NCI-H1436 treated with DMSO at 0.1 percent for 48 hours (cell line): ENCODE results near the gene CCDC88C.
A peak's percentile ranks its signal among the peaks of the same experiment; 100 is the strongest.
"Not testable (repeated sequence)": the region's sequence is repeated elsewhere in the genome, so short reads cannot be mapped to it uniquely, and the experiment has no call there.

Experiments
- DNase-seq: peaks from one replicate; lab custom pipeline; 2025; lab: John Stamatoyannopoulos, UW

Gene CCDC88C

DNA sequence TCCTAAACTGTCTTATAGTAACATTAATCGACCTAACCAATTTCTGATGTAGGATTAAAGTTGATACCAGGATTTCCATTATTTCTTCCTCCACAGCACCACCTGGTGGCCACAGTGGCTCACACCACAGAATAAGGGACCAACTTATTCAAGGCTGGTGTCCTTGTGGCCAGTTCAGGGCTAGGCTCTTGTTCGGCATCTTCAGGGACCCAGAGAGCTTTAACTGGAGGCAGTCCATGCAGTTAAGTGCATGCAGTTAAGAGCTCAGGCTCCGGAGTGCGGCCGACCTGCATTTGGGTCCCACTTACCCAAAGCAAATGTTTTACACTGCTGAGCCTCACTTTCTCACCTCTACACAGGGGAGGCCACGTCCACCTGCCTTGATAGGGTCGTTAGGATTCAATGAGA, 131.1 kb downstream of the CCDC88C start:
- peak; percentile 1 for DNase-seq

DNA sequence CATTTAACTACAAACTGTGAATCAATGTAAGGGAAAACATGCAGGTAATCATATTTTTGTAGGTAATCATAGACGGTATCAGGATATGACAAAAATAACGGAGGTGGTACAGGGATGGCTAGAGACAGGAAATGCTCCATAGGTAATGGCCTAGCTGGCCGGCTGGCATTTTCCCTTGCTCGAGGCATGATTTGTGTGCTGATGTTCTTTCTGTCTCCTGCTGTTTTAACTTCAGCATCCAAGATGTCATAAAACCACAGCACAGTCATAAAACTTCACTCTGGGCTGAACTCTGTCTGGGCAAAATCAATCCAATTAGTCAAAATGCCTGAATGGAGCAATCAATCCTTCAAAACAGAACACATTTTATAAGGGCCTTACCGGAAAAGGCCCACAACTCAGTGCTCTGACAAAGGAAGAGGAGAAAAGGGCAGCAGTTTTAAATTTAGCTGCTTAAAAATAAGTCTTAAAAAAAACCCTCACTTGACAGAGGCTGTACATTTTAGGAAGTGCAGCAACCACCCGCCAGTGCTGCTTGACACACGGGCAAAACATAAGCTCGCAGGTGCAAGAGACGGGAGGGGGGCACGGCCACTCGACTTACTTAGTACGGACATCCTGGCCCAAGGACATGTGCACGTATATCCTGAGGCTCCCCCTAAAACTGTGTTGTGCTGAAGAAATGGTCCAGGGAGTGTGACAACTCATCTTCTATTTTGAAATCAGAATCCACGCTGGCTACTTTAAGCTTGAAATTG, 132.7 kb downstream of the CCDC88C start:
- DNase-seq, result no peak

DNA sequence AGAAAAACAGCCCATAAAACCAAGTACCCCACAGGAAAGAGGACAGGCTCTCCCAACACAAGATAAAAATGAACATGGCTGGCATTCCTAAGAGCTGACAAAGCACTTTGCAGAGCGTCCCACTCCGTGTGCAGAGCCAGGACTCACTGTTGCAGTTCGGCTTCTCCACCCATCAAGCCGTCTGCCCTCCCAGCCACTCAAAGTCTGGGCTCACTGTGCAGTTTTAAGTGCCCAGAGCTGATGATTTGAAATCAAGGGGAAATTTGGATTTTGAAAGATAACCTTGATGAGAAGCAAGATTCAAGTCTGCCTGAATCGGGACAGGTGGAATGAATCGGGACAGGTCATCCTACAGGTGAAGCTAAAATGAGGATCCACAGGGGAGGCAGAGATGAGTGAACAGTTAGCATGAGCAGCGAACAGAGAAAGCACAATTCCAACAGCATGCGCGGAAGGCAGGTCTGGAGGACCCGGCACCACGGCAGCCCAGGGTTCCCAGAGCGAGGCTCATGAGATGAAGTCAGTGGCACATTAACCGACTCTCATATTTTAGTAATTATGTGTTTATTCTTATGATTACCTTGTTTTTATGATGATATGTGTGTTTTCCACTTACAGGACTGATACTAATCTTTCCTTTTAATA, 133.4 kb downstream of the CCDC88C start:
- no peak for DNase-seq

DNA sequence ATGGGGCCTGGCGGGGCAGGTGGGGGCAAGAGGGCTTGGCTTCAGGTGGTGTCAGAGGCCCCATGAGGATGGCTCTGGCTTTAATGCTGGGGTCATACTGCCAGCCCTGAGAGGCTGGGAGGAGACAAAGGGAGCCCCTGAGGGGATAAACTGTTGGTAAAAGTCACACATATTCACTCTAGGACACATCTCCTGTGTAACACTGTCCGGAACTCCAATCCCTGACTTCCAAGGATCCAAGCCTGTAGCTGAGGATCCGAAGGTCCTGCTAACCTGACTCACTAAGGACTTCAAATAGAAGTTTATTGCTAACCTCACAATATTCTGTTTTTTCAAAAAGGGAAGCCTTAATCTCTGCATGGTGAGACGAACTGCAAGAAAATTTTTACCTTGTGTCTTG, 134.0 kb downstream of the CCDC88C start:
- DNase-seq, result no peak

DNA sequence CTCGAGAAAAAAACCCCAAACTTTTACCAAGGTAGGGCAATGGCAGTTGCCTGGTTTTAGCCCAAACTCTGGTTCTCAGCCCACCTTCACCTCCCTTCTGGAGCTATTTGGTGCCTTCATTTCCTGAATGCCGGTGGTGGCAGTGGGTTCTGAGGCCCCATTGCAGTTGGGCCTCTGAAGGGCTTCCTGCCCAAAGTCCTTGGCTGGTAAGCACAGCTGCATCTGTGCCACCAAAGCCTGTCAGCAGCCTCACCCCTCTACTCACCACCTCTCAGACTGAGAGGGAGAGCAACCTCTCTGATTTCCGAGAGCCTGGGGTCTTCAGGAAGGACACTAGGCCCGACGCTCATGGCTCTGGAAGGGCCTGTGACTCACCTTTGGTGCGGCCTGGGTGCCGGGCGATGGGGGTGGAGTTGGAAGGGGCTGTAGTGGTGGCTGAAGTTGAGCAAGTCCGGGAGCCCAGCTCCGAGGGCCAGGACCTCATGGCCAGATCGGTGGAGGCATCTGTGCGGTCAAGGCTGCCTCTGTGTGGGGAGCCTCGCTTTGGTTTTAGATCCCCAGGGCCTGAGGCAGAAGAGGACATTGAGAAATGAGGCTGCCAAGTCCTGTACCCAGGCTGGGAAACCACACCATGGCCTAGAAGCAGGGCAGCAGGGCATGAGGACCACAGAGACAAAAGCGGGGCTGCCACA, 134.5 kb downstream of the CCDC88C start:
- no peak for DNase-seq

DNA sequence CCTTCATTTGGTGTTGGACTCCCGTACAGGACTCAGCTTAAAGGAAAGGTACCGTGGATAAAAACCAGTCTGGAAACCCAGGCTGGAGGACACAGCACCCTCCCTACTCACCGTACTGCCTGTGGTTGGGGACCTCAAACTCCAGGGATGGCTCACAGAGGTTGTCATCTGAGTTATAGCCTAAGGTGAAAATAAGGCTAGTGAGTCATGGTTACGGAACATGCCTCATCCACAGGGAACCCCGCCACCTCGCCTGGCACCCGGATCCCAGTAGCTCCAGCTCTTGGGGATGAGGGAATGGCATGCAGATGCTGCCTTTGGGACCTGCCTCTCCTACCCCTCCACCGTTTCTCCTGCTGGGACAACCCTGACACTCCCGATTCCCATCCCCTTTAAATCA, 136.3 kb downstream of the CCDC88C start:
- DNase-seq, result no peak

DNA sequence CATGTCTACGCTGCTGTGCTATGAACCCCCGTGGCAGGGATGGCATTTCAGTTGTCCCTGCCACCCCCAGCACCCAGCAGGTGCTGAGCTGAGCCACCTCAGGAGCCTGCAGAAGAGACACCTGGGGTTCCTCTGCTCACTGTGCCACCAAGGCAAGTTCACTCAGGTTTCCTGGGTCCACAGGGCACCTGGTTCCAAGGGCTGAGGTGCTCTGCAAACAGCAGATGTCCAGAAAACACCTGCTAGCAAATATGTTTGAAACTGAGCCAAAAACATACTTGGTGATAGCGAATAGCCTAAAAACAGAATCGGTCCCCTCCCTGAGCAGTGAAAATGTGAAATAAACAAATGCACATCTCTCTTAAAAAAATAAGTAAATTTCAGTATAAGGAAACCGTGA, 137.5 kb downstream of the CCDC88C start:
- no peak for DNase-seq

DNA sequence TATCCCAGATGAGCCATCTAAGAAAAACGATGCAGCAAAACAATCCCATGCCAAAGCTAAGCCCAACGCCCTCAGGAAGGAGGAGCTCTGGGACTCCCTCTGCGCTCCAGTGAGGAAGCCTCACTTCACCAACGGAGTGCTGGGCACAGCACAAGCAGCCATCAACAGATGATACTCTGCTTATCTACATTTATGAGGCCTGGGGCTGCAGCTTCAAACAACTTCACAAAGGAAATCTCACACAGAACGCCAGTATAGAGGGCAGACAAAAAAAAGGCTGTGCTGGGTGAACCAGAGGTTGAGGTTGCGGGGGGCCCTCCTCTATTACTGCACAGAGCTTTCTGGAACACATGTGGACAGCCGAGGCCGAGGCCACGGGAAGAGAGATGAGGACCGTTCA, 138.3 kb downstream of the CCDC88C start:
- no peak for DNase-seq

DNA sequence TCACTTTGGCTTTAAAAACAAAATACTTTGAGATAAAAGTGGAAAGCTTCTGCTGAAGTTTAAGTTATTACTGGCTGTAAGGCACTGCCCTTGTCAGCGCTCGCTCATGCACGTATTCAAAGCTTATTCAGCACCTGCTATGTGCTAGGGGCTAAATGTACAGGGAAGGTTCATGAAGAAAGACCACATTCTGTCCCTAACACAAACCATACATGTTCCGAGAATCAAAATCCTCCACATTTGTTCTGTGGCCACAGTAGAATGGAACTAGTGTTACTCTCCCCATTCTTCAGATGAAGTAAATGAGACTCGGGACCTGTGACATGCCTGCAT, 139.3 kb downstream of the CCDC88C start:
- no peak for DNase-seq

DNA sequence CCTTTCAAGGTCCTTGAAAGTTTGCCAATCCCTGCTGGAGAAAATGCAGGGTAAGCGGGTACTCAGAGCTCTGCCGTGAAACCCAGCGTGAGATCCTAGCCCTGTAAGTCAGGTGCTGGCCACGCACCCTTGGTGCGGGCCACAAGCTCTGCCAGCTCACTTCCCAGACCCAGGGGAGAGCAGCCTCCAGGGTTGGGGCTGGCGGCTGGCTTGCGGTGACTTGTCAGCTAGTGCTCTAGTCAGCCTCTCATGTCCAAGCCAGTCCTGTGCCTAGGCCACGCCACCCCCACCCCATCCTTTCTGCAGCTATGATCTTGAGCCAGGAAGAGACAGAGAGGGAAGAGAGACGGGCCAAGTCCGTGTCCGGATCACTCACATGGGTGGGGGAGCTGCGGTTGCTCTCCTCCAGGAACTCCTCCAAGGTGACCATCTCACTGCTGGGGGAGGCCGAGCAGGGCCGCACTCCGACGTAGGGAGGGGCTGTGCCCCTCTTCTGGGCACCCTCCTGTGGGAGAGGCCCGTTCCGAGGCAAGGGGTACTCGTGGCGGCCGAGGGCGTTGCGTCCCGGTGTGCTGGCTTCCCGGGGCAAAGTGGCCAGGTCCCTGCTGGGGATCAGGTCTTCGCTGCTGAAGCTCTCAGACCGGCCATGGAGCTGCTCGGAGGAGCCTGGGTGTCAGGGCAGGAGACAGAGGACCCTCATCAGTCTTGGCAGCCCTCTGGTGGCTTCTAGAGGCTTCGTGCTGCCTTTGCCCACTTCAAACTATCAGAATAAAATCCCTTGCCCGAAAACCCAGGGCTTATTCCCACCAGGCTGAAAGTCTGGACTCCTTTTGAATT, 139.9 kb downstream of the CCDC88C start:
- no peak for DNase-seq

DNA sequence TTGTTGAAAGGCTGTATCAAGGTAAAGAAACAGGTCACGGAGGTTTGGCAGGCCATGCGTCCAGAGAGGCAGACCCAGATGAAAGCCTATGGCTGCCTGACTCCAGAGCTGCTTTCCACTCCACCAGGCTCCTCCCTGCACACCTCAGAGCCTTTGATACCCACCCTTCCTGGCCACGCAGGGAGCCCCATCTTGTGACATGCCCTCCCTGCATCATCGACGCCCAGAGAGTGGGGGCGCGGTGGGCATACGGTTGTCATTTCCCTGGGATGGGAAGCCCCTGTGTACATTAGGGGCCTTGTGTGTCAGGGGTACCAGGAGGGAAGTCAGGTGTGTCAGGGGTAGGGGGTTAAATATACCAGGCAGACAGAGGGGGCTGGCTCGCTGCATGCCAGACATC, 142.8 kb downstream of the CCDC88C start:
- no peak for DNase-seq

DNA sequence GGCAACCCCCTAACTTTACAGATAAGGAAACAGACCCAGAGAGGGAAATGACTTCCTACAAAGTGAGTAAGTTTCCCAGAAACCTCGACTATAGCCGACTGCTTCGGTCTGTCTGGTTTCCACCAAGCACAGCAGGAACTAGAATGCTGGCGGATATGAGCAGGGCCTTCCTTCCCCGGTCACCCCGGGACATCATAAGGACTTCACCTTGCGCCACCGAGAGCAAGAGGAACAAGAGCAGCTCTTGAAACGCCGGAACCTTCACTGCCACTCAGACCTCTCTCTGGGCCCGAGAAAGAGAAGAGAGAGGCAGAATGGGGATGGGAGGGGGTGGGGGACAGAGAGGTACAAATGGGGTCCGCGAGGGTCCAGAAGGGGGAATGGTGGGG, 143.7 kb downstream of the CCDC88C start:
- no peak for DNase-seq

DNA sequence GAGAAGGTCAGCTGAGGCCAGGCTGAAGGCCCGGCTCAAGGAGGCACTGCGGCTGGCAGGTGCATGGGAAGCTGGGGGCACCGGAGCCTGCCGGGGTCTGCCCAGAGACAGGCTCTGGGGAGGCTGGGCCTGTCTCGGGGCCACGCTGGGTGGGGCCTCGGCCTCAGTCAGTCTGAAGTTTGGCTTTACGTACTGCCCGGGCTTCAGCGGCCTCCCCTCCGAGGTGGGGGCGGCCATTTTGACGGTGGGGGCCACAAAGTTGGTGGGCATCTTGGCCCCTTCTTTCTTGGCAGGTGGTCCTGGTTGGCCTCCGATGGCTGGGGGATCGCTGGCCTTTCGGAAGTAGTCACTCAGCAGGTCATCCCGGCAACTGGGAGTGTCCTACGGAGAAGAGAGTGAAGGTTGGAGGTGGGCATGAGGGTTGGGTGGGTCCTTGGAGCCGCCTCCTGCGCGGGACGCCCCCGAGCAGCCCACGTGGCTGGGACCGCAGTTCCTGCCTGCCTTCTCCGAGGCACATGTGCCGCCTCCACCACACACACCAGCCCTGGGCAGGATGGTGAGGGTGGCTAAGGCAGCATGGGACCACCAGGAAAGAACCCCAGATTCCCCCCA, 144.2 kb downstream of the CCDC88C start:
- no peak for DNase-seq

DNA sequence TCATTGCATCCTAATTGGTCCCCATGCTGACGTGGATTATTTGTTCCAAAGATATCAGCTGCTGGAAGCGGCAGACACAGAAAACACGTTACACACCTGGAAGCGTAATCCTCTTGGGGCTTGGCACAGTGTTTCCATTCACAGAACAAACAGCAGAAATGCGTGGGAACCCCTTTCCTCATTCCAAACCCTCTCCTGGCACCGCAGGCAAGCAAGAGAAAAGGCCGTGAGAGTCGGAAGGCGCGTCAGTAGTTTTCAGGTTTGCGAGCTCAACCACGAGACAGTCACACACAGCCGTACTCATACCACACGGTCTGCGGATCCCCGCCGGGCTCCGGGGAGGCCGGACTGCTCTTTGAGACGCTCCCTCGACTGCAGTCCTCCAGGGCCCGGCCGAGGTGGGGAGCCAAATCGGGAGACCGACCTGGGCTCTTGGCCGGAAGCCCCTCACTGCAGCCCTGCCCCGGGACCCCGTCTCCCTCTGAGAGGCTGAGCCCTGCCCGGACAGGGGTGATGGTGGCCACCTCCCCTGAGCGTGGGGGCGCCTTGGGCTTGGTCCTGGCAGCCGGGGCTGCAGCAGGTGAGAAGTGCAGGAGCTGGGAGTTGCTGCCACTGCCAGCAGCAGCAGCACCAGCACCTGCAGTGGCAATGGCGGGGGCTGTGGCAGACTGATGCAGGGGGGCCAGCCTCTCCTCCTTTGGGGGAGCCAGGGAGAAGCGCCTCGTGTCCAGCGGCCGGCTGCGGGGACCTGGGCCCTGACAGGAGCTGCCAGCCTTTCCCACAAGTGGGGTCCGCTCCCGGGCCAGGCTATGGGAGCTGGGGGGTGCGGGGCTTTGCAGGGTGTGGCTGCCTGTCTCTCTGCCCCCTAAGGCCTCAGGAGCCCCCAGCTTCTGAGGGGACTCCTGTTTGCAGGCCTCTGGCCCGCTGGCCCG, 145.0 kb downstream of the CCDC88C start:
- DNase-seq, result no peak

DNA sequence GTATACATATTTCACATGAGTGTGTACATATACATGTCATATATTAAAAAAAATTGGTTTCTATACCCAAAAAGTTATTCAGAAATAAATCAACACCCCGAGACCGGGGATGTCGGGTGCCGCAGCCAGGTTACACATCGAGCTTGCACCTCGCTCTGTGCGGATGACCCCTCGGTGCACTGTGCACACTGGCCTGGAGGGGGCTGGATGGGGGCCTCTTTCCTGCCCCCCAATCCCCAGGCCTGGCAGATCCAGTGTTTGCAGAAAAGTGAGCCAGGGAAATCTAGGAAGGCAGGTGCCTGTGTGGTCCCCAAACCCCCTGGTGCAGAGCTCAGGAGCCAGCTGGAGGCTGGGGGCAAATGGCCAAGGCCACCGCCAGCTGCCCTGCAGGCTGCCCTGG, 146.0 kb downstream of the CCDC88C start:
- no peak for DNase-seq

DNA sequence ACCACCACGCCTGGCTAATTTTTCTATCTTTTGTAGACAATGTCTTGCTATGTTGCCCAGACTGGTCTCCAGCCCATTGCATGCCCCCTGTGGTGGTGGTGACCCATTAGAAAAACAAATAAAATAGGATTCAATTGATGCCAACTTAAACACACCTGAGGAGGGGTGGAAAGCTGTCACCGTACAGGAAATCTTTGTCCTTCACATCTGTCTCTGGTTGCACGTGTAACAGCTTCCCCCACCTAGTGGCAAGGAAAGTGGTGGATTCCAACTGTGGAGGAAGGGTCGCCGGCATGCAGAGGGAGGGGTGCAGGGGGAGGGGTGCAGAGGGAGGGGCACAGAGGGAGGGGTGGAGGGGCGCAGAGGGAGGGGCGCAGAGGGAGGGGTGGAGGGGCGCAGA, 147.0 kb downstream of the CCDC88C start:
- DNase-seq, result no peak

DNA sequence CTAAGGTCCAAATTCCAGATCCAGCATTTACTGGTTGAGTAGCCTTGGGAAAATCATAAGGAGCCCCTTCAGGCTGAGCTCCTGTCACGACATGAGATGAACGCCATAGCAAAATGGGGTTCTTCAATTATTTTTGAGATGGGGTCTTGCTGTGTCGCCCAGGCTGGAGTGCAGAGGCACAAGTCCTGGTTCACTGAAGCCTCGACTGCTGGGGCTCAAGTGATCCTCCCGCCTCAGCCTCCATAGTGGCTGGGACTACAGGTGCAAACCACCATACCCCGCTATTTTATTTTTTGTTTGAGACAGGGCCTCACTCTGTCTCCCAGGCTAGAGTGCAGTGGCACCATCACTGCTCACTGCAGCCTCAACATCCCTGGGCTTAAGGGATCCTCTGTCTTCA, 147.4 kb downstream of the CCDC88C start:
- DNase-seq, result no peak

DNA sequence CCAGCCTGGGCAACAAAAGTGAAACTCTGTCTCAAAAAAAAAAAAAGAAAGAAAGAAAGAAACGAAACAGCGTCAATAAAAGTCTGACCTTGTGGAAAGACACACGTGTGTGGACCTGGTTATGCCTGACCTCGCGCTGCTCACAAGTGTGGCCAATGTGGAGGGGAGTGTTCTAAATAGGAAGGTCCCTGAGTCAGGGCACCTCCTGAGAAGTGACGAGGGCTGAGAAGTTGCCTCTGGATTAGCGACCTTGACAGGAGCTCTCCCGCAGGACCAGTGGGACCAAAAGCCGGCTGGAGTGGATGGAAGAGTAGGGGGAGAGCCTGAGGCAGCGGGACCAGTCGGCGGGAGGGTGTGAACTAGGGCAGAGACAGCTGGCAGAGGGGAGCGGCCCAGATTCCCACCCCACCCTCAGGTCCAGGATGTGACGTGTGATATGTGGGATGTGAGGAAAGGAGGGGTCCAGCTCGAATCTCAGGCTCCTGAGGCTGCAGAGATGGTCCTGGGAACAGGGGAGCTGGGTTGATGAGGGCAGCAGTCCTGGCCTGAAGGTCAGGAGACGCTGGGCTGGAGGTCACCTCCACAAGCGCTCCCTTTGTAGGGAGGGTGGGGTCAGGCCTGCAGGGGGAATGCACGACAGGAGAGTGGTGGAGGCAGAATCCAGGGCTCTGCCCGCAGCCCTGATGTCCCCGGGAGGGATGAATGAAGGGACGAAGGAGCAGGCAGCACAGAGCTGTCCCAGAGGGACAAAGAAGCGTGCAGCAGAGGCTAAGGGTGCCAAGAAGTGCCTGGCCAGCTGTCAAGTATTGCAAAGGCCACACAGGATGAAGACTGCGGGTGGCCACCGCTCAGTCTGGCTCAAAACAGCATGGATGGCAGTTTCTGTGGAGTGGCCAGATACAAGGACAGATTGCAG, 148.3 kb downstream of the CCDC88C start:
- DNase-seq, result no peak

DNA sequence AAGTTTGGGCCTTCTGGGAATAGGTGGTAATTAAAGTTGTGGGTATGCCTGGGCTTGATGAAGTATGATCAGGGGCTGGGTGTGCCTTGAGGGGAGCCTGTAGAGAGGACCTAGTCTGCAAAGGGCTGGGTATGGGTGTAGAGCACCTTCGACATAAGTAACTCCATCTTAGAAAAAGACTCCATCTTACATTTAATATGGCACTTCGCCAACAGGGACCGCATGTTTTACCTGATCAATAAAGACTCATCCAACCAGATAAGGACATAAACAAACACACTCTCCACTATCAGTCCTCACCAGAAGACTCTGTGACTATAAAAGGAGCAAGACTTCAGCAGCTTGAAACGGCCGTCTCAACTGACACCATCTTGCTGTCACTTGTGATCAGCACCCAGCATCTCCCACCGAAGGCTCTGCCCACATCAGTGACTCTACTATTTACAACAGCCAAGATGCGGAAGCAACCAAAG, 149.6 kb downstream of the CCDC88C start:
- DNase-seq, result no peak

DNA sequence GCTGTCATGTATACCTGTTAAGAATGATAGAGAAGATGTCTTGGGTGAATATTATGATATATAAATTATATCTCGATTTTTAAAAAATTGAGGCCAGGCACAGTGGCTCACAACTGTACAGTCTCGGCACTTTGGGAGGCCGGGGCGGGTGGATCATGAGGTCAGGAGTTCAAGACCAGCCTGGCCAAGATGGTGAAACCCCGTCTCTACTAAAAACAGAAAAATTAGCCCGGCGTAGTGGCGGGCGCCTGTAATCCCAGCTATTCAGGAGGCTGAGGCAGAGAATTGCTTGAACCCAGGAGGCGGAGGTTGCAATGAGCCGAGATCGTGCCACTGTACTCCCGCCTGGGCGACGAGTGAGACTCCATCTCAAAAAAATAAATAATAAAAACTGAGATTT, 151.3 kb downstream of the CCDC88C start:
- not testable (repeated sequence) for DNase-seq
